B cell (primary cell): ENCODE results near the gene DGKZ.
A peak's percentile ranks its signal among the peaks of the same experiment; 100 is the strongest.

Experiments used
- EZH2 ChIP-seq: IDR thresholded peaks from 2 replicates; pipeline ENCODE4 v1.6.1; 2012; ENCODE audit warnings: borderline replicate concordance, low read depth, mild to moderate bottlenecking, moderate library complexity, low read length; ENCODE audit not compliant: insufficient read depth, poor library complexity, severe bottlenecking
- TF ChIP-seq, protein P1 (sequence below): fragments of 200-600 bp; IDR thresholded peaks from one replicate; pipeline ENCODE4 v1.8.0; 2022; ENCODE audit warnings: antibody characterized with exemption, mild to moderate bottlenecking

DNA sequence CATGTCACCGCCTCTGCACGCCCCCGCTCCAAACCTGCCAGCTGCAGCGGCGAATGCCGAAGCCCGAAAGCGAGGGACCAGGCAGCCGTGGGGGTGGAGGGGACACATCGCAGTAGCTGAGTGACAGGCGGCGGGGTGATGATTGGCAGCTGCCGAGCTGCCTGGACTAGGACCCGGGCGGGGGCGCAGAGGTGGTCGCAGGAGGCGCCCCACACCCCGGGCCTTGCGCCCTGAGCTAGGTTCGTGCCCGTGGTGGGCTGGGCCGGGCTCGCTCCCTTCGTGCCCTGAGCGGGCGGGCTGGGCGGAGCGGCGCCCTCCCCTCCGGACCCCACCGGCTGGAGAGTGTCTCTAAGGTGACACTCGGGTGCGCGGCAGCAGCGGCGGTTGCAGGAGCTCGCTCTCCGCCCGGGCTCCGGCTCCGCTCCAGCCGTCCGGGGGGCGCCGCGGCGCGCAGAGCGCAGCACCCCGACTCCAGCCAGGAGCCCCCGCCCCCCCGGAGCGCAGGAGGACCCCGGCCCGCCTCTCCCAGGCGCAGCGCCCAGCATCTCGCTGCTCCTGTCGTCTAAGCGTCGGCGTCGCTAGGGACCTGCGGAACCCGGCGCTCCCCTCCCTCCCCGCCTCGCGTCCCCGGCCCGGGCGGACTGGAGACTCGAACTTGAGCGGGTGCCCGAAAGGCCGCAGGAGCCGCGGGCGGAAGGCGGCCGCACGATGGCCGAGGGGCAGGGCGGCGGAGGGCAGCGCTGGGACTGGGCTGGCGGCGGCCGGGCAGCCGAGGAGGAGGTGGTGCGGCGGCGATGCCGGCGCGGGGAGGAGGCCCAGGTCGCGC lies 14.5 kb upstream of the DGKZ start:
- TF ChIP-seq, protein P1, sequence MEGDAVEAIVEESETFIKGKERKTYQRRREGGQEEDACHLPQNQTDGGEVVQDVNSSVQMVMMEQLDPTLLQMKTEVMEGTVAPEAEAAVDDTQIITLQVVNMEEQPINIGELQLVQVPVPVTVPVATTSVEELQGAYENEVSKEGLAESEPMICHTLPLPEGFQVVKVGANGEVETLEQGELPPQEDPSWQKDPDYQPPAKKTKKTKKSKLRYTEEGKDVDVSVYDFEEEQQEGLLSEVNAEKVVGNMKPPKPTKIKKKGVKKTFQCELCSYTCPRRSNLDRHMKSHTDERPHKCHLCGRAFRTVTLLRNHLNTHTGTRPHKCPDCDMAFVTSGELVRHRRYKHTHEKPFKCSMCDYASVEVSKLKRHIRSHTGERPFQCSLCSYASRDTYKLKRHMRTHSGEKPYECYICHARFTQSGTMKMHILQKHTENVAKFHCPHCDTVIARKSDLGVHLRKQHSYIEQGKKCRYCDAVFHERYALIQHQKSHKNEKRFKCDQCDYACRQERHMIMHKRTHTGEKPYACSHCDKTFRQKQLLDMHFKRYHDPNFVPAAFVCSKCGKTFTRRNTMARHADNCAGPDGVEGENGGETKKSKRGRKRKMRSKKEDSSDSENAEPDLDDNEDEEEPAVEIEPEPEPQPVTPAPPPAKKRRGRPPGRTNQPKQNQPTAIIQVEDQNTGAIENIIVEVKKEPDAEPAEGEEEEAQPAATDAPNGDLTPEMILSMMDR: no peak
- peak; percentile 10 for TF ChIP-seq EZH2
